Stimulated activated CD8-positive, alpha-beta memory T cell treated with anti-CD3 and anti-CD28 coated beads, Interleukin-7, amount 100 ng/mL, for 4 hours (primary cell): ENCODE measurements around the gene KRTAP5-7.
"Not testable (repeated sequence)": the region's sequence is repeated elsewhere in the genome, so short reads cannot be mapped to it uniquely, and the experiment has no call there.

ENCODE experiments used
- DNase-seq, 2 donors: peaks; one replicate each; pipeline ENCODE4 v3.0.0-alpha.2; 2020; ENCODE audit warnings: low read depth in 2 of 2

KRTAP5-7 gene

DNA sequence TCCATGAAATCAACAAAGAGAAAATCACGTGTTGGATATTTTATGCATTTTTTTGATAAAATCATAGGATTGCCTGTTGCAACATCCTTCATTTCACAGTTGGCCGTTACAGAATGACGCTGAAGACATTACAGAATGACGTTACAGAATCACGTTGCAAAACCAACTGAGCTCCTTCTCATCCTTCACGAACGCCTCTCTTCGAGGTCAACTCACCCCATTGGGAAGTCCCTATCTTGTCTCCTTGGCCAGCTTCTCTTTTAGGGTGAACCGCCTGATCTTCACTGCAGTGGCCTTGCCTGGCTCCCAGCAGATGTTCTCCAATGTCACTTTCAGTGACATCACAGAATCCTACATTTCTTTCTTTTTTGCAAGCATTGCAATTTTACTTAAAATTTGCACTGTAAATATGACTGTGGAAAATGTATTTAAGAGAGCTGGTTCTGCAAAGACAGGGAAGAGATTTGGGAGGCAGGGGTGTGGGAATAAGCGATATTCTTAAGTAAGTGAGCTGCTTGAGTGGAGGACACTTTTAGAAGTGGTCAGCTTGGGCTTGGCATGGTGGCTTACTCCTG lies 5.1 kb downstream of the KRTAP5-7 start:
- DNase-seq, result no peak

DNA sequence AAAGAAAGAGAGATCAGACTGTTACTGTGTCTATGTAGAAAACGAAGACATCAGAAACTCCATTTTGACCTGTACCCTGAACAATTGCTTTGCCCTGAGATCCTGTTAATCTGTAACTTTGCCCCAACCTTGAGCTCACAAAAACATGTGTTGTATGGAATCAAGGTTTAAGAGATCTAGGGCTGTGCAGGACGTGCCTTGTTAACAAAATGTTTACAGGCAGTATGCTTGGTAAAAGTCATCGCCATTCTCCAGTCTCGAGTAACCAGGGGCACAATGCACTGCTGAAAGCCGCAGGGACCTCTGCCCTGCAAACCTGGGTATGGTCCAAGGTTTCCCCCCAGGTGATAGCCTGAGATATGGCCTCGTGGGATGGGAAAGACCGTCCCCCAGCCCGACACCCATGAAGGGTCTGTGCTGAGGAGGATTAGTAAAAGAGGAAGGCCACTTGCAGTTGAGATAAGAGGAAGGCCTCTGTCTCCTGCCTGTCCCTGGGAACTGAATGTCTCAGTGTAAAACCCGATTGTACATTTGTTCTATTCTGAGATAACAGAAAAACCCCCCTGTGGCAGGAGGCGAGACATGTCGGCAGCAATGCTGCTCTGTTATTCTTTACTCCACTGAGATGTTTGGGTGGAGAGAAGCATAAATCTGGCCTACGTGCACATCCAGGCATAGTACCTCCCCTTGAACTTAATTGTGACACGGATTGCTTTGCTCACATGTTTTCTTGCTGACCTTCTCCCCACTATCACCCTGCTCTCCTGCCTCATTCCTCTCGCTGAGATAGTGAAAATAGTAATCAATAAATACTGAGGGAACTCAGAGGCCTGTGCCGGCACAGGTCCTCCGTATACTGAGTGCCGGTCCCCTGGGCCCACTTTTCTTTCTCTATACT lies 7.9 kb downstream of the KRTAP5-7 start:
- not testable (repeated sequence) for DNase-seq

DNA sequence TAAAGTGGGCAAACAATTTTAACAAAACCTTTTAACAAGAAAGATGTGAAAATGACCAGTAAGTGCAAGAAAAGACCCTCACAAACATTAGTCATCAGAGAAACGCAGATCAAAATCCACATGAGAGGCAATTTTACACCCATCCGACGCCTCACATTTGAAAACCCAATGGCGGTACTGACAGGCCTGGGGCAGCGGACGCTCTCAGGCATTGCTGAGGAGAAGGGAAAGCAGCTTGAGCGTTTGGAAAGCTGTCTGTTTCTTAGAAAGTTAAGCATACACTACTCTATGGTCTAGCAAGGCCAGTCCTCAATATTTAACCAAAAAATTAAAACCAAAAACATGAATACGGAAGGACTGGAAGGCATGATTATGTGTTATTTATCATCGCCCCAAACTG lies 8.8 kb downstream of the KRTAP5-7 start:
- no peak for DNase-seq

DNA sequence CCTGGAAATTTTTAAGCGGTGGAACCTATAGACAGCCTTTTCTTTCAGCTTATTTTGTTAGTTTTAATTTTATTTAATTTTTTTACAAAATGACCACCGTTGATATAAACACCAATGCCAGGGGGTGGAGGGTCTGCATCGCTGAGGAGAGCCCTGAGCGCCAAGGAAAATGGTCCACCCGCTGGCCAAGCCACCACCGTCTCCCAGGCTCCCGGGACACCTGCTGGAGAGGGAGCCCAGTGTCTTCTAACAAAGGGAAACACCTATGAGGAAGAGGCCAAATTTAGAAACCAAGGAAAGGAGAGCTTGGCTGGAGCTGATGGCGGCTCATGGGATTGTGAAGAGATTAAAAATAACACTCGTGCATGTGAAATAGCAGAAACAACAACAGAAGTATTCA lies 10.5 kb downstream of the KRTAP5-7 start:
- DNase-seq, result no peak

DNA sequence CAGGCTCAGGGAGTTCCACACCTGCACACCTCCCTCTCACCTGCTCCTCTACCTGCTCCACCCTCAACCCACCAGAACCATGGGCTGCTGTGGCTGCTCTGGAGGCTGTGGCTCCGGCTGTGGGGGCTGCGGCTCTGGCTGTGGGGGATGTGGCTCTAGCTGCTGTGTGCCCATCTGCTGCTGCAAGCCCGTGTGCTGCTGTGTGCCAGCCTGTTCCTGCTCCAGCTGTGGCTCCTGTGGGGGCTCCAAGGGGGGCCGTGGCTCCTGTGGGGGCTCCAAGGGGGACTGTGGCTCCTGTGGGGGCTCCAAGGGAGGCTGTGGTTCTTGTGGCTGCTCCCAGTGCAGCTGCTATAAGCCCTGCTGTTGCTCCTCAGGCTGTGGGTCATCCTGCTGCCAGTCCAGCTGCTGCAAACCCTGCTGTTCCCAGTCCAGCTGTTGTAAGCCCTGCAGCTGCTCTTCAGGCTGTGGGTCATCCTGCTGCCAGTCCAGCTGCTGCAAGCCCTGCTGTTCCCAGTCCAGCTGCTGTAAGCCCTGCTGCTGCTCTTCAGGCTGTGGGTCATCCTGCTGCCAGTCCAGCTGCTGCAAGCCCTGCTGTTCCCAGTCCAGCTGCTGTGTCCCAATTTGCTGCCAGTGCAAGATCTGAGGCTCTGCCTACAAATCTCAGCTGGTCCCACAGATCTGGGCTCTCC lies 11.1 kb downstream of the KRTAP5-7 start, which contains the start of gene KRTAP5-8:
Gene KRTAP5-8 (plus strand): TSS at position 49 of the 689 bp plus-strand sequence. CDS start 31 bp downstream, at position 80.
- not testable (repeated sequence) for DNase-seq

DNA sequence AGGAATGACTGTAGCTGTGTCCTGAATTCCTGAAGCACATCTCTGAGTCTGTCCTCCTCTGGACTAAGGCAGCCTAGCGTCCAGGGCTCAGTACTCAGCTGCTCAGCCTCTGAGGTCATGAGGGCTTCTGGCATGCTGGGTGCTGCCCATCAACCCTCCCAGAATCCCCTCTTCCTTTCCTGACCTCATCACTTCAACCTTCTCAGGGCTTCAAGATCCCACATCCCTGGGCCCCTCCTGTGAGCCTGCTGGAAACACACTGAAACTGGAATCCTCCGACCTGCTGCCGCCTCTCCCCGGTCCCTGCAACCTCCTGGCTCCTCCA lies 11.6 kb downstream of the KRTAP5-7 start:
- no peak for DNase-seq

DNA sequence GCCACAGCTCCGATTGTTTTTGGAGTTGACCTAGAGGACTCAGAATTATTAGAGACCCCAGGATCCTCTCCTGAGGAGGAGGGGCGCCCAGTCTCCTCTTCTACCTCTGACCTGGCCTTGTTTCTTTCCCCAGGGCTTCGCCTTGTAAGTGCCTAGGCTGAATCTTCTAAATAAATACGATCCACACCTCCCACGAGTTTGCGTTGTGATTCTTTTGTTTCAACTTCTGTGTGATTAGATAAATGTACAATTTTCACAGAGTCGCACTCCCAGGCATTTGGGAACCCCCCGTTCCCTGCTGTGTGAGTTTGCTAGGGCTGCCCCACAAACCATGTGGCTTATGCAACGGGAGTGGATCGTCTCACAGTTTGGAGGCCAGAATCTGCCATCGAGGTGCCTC lies 11.9 kb downstream of the KRTAP5-7 start:
- no peak for DNase-seq

DNA sequence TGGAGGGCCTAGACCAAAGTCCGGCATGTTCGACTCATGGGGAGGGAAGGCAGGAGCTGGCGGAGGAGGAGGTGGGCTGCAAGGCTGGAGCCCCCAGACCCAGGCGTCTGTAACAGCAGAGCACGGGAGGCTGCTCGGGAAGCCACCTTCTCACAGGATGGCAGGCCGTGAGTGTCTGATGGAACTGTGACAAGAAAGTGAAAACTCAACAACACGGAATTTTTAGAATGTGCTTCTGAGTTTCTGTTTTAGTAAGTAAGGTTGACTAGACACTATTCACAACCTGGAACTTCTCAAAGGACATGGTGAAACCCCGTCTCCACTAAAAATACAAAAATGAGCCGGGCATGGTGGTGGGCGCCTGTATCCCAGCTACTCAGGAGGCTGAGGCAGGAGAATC lies 12.9 kb downstream of the KRTAP5-7 start:
- not testable (repeated sequence) for DNase-seq

DNA sequence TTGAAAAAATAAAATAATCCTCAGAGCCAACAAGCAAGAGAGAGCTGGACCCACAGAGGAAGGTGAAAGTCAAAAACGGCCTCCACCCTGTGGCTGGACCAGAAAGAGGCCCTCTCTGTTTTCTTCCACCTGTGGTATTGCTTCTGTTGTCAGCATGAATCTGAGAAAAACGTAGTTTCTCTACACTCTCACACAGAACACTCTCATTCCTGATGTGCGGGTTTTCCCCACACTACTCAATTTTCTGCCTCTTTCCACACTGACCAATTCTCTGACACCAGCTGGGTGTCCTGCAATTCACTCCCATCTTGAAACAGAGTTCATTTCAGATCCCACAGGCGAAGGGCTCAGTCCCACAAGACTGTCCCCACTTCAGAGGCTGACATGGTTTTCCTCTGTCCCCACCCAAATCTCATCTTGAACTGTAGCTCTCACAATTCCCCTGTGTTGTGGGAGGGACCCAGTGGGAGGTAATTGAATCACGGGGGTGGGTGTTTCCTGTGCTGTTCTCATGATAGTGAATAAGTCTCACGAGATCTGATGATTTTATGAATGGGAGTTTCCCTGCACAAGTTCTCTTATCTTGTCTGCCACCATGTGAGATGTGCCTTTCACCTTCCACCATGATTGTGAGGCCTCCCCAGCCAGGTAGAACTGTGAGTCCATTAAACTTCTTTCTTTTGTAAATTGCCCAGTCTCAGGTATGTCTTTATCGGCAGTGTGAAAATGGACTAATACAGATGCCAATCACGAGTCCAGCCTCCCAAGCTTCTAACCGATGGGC lies 13.6 kb downstream of the KRTAP5-7 start:
- DNase-seq, result not testable (repeated sequence)

DNA sequence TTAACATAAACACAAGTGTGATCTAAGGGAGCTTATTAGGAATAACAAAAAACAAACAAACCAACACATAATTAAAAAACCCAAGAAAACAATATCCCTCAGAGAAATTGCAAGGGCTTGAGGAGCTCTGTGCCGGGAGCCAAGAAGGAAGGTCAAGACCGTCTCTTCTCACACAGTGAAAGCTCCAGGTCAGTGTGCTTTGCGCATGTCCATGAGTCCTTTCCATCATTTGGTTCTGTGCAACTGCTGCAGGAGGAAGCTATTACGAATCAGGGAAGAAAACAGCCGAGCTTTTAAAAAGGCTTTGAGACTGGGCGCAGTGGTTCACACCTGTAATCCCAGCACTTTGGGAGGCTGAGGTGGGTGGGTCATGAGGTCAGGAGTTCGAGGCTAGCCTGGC lies 15.3 kb downstream of the KRTAP5-7 start:
- DNase-seq, result no peak

DNA sequence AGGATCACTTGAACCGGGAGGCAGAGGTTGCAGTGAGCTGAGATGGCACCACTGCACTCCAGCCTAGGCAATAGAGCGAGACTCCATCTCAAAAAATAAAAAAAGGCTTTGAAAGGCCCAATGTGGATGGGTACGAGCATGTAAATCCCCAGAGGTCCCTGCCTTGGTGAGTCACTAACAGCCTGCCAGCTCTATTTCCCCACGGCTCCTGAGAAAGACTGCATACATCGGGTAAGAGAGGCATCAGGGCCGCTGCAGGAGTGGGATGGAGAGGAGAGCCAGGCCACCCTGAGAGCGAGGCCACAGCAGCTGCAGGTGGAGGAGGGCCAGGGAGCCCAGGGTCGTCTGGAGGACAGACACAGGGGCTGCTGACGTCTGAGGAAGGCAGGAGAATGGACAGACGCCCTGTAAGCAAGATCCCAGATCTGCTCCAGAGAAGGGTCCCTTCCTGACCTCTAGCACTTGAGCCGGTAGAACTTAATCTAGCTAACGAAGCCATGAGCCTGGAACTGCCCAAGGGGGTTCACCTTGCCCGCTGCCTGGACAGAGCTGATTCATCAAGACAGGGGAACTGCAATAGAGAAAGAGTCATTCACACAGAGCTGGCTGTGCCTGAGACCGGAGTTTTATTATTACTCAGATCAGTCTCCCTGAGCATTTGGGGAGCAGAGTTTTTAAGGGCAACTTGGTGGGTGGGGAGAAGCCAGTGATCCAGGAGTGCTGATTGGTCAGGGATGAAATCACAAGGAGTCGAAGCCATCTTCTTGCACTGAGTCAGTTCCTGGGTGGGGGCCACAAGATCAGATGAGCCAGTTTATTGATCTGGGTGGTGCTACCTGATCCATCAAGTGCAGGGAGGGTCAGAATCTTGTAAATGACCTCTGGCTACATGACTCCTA lies 16.1 kb downstream of the KRTAP5-7 start:
- no peak for DNase-seq

DNA sequence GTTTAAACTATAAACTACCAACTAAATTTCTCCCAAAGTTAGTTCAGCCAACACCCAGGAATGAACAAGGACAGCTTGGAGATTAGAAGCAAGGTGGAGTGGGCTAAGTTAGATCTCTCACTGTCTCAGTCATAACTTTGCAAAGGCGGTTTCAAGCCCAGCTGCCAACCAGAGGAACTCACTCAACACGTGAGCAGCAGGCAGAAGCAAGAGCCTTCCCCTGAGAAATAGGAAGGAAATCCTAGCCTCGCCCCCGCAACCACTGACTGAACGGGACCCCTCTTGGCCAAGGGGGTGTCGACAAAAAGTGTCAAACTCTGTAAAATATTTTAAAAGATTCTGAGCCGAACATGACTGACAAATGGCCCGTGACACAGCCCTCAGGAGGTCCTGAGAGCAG lies 16.8 kb downstream of the KRTAP5-7 start:
- DNase-seq, result no peak

DNA sequence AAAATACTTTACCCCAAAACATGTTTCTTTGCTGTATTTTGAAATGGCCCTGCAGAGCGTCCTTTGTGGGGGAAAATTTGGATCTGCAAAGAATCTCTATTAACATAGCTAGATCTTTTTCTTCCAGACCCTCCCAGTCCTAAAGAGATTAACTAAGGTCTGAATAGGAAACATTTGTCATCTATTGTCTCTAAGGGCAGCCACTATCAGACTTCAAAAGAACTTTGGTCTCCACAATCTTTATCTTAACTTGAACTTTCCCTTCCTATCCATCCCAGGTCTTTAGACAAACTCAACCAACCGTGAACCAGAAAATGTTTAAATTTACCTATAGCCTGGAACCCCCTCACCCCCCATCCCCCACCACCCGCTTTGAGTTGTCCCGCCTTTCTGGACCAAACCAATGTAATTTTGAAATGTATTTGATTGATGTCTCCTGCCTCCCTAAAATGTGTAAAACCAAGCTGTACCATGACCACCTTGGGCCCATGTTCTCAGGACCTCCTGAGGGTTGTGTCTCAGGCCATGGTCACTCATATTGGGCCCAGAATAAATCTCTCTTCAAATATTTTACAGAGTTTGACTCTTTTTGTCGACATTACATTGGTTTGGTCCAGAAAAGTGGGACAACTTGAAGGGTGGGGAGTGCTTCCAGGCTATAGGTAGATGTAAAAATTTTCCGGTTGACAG lies 17.6 kb downstream of the KRTAP5-7 start:
- no peak for DNase-seq

DNA sequence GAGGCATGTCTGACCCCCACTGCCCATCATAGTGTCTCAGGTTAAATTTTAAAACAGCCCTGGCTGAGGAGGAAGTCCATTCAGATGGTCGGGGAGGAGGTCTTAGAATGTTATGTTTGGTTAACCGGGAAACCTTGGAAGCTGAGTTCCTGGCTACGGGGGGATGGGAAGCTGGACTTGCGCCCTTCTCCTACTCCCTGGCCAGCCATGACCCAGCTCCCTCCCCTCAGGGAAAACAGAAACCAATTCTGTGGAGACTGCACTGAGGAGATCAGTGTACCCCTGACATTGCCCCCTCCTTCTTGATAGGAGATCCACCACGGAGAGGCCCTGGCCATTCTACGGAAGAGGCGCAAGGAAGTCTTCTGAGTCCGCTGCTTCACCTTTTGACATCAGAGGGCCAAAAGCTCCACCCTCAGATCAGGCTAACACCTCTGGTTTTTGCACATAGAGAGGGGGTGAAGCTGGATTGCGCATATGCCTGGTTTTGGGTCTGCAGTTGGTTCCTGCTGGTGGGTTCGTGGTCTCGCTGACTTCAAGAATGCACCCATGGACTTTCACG lies 18.4 kb downstream of the KRTAP5-7 start:
- no peak for DNase-seq

DNA sequence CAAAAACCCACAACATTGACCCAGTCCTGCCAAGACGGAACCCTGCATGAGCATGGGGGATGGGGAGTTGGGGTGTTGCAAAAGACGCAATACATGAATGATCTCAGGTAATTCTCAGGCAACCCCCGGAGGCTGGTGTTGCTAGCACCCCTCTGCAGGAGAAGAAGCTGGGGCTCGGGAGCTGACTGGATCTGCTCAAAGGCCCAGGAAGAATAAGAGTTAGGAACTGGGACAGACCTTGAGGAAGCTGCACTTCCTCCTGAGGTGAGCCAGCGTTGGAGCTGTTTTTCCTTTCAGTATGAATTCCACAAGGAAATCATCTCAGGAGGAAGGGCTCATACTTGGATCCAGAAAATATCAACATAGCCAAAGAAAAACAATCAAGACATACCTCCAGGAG lies 21.1 kb downstream of the KRTAP5-7 start, which contains the start of gene KRTAP5-9:
Gene KRTAP5-9 (plus strand): TSS at position 301 of the 400 bp plus-strand sequence. CDS start 238 bp downstream, outside the sequence.
- DNase-seq, result no peak

DNA sequence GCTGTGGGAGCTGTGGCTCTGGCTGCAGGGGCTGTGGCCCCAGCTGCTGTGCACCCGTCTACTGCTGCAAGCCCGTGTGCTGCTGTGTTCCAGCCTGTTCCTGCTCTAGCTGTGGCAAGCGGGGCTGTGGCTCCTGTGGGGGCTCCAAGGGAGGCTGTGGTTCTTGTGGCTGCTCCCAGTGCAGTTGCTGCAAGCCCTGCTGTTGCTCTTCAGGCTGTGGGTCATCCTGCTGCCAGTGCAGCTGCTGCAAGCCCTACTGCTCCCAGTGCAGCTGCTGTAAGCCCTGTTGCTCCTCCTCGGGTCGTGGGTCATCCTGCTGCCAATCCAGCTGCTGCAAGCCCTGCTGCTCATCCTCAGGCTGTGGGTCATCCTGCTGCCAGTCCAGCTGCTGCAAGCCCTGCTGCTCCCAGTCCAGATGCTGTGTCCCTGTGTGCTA lies 21.7 kb downstream of the KRTAP5-7 start:
- no peak for DNase-seq

DNA sequence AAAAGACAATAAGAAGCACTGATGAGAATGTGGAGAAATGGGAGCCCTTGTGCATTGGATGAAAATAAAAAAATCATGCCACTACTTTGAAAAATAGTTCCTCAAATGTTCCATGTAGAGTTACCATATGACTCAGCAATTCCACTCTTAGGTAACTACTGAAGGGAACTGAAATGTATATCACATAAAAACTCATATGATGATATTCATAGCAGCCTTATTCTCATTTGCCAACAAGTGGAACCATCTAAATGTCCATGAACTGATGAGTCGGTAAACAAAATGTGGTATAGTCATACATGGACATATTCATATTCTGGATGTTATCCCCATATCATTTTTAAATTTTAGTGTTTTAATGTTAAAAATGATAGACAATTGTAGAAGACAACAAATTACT lies 24.6 kb downstream of the KRTAP5-7 start:
- no peak for DNase-seq

DNA sequence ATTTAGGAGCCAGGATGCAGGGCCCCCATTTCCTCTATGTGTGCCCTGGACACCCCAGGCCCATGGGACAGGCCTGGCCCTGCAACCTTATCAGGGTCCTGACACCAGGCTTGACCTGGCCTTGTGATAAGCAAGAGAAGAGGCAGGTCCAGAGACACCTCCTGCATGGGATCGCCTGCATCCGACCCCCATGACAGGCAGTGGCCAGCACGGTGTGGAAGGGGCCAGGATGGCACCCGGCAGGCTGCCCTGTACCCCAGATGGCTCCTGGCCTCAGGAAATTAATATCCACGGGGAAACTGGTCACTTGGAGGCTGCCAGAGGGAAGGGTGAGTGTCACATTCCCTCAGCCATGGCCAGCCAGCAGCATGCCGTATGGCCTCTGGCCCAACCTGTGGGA lies 27.9 kb downstream of the KRTAP5-7 start:
- DNase-seq, result no peak

DNA sequence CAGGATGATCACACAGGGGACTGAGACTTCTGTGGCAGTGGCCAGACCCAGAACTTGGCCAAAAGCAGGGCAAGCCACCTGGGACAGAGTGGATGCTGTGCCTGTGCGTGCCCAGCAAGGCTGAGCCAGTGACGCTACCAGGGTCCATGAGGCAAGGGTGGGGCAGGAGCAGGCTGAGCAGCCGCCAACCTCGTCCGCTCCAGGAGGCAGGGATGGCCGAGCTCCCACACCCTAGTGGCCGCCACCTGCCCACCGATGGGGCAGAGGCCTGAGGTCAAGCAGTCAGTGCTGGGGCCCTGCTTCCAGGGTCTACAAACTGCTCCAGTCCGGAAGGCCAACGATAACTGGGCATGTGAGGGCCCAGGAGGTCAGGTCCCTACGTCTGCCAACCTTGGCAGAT lies 28.4 kb downstream of the KRTAP5-7 start:
- no peak for DNase-seq

DNA sequence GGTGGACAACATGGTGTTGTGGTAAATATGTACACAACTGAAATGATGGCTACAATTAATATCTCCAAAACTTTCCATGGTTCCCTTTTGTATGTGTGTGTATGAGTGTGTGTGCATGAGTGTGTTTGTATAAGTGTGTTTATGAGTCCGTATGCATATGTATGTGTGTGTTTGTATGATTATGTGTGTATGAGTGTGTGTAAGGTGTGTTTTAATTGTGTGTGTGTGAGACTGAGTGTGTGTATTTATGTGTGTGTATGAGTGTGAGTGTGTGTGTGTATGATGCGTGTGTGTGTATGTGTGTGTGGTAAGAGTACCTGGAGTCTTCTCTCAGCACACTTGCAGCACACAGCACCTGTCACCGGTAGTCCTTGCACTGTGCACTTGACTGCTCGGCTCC lies 29.0 kb downstream of the KRTAP5-7 start:
- no peak for DNase-seq
